Breast epithelium (tissue), 4 donors: ENCODE data around the gene MARS2. TPM values are rescaled to one million over a fixed set of nuclear protein-coding genes. Genes with fewer than 3 reads are reported as not detected.

Experiments
- DNase-seq, 2 donors: peaks; one replicate each; pipeline ENCODE4 v3.0.0-alpha.2; 2019; ENCODE audit warnings: low spot score in 2 of 2
- H3K27ac ChIP-seq, 2 donors: fragments of 200-600 bp; sonication (generic) in 1 of 2; one replicate each; pipeline ENCODE4 v1.5.1; 2016 to 2019; ENCODE audit warnings: mild to moderate bottlenecking in 1 of 2
- H3K27me3 ChIP-seq, 2 donors: fragments of 200-600 bp; sonication (generic) in 1 of 2; one replicate each; pipeline versions ENCODE4 v1.5.1 to v1.6.0; 2017 to 2019; ENCODE audit warnings: control low read depth in 1 of 2, mild to moderate bottlenecking in 1 of 2
- H3K36me3 ChIP-seq: fragments of 200-600 bp; one replicate; pipeline ENCODE4 v1.5.1; 2019
- H3K4me1 ChIP-seq, 2 donors: fragments of 200-600 bp; sonication (generic); one replicate each; pipeline ENCODE4 v1.5.1; 2016 to 2019; ENCODE audit warnings: control low read depth in 1 of 2
- H3K4me3 ChIP-seq, 3 donors: fragments of 200-600 bp; sonication (generic); 1 replicate in 2 of 3; 2 replicates in 1 of 3; pipeline ENCODE4 v1.5.1; 2016 to 2019; ENCODE audit warnings: mild to moderate bottlenecking in 3 of 3, moderate library complexity in 2 of 3
- H3K9me3 ChIP-seq, 2 donors: fragments of 200-600 bp; sonication (generic) in 1 of 2; one replicate each; pipeline ENCODE4 v1.5.1; 2016 to 2019; ENCODE audit warnings: control low read depth in 1 of 2
- CTCF ChIP-seq, 3 donors: fragments of 450-650 bp; IDR thresholded peaks; one replicate each; pipeline ENCODE4 v1.5.1; 2016 to 2017; ENCODE audit warnings: antibody characterized with exemption in 3 of 3, mild to moderate bottlenecking in 3 of 3, moderate library complexity in 3 of 3
- POLR2A ChIP-seq: fragments of 450-650 bp; IDR thresholded peaks from one replicate; pipeline ENCODE4 v1.6.1; 2016; ENCODE audit warnings: antibody characterized with exemption, mild to moderate bottlenecking, moderate library complexity
- POLR2AphosphoS5 ChIP-seq, 3 donors: sonication (generic); formaldehyde crosslinking; IDR thresholded peaks; one replicate each; pipeline ENCODE4 v1.6.1; 2017; ENCODE audit warnings: antibody characterized with exemption in 3 of 3
- intact Hi-C: fragments of 100-400 bp; cut with DNase I; formaldehyde crosslinking; loops from one replicate; pipeline ENCODE4 v1.15.1; 2023; ENCODE audit warnings: low total_unique reads
- total RNA-seq, 3 donors: library from RNA; depleted of rRNA; stranded (reverse); fragments of >200 nt; gene quantifications; one replicate each; pipeline ENCODE4 v1.1.0, GENCODE V29; 2016

The MARS2 gene
- total RNA-seq, 3 donors from 2014 or later, result 5.4 to 11.9 (median 6.9) TPM

GRCh38 chr2:197669077-197669476 lies 36.1 kb upstream of the MARS2 start:
- no peak for DNase-seq
- peaks cover 16 to 19% of the 10 kb centered on the region in 2 donors for H3K9me3 ChIP-seq
- no peak overlapping the region for H3K4me3 ChIP-seq
- no peaks in the 10 kb centered on the region for H3K27me3 ChIP-seq
- H3K4me1 ChIP-seq, result no peaks in the 10 kb centered on the region
- intact Hi-C loops, result no loop called here
- H3K27ac ChIP-seq, result no peak overlapping the region
- H3K36me3 ChIP-seq, result no peaks in the 10 kb centered on the region
- TF ChIP-seq CTCF (IDR thresholded peaks at IDR 0.05), result no peak
- TF ChIP-seq POLR2AphosphoS5 (IDR thresholded peaks at IDR 0.05), result no peak
- TF ChIP-seq POLR2A, result no peak

GRCh38 chr2:197672371-197672893 lies 32.7 kb upstream of the MARS2 start:
- Histone ChIP-seq H3K36me3 (no peaks in the 10 kb centered on the region), H3K27me3 (no peaks in the 10 kb centered on the region), H3K9me3 (peaks cover 2 to 10% of the 10 kb centered on the region in 2 donors), H3K4me3 (no peak overlapping the region), H3K4me1 (no peaks in the 10 kb centered on the region), H3K27ac (no peak overlapping the region)
- DNase-seq, result no peak
- intact Hi-C loops, result no loop called here
- no peak for TF ChIP-seq POLR2A
- TF ChIP-seq CTCF (IDR thresholded peaks at IDR 0.05), result no peak
- no peak for TF ChIP-seq POLR2AphosphoS5 (IDR thresholded peaks at IDR 0.05)

- H3K4me3 ChIP-seq, result peak overlapping the region; percentile 7 to 42 (median 19)
- no peak for DNase-seq
- H3K4me1 ChIP-seq, result no peaks in the 10 kb centered on the region
- H3K36me3 ChIP-seq, result no peaks in the 10 kb centered on the region
- no peaks in the 10 kb centered on the region for H3K27me3 ChIP-seq
- TF ChIP-seq POLR2A (no peak), CTCF (IDR thresholded peaks at IDR 0.05) (no peak), POLR2AphosphoS5 (IDR thresholded peaks at IDR 0.05) (no peak)
- H3K27ac ChIP-seq, result no peak overlapping the region
- intact Hi-C loops, result no loop called here
- H3K9me3 ChIP-seq, result peaks cover 0 to 3% of the 10 kb centered on the region in 2 donors
These were observed 32.1 kb upstream of the MARS2 start for GRCh38 chr2:197673106-197673505.

- Histone ChIP-seq H3K27ac (no peak overlapping the region), H3K4me1 (no peaks in the 10 kb centered on the region), H3K4me3 (peak overlapping the region; percentile 7 to 42 (median 19)), H3K27me3 (no peaks in the 10 kb centered on the region), H3K9me3 (no peaks in the 10 kb centered on the region), H3K36me3 (no peaks in the 10 kb centered on the region)
- intact Hi-C loops, result no loop called here
- no peak for DNase-seq
- no peak for TF ChIP-seq POLR2AphosphoS5 (IDR thresholded peaks at IDR 0.05)
- no peak for TF ChIP-seq POLR2A
- TF ChIP-seq CTCF (IDR thresholded peaks at IDR 0.05), result no peak
These were observed 31.6 kb upstream of the MARS2 start for GRCh38 chr2:197673606-197674005.

- no peaks in the 10 kb centered on the region for H3K27me3 ChIP-seq
- H3K36me3 ChIP-seq, result no peaks in the 10 kb centered on the region
- H3K9me3 ChIP-seq, result no peaks in the 10 kb centered on the region
- H3K4me1 ChIP-seq, result no peaks in the 10 kb centered on the region
- no peak overlapping the region for H3K27ac ChIP-seq
- intact Hi-C loops, result no loop called here
- peak overlapping the region in 2 of 3 donors; percentile 42 to 44 for H3K4me3 ChIP-seq
- no peak for TF ChIP-seq POLR2A
- DNase-seq, result no peak
These were observed 31.1 kb upstream of the MARS2 start for GRCh38 chr2:197674060-197674459.

- H3K27ac ChIP-seq, result no peak overlapping the region
- H3K4me1 ChIP-seq, result no peaks in the 10 kb centered on the region
- no peak for TF ChIP-seq POLR2AphosphoS5 (IDR thresholded peaks at IDR 0.05)
- no peaks in the 10 kb centered on the region for H3K9me3 ChIP-seq
- H3K4me3 ChIP-seq, result peak overlapping the region; percentile 36 to 57 (median 44)
- intact Hi-C loops, result no loop called here
- no peak for DNase-seq
- H3K27me3 ChIP-seq, result no peaks in the 10 kb centered on the region
- H3K36me3 ChIP-seq, result no peaks in the 10 kb centered on the region
These were observed 30.6 kb upstream of the MARS2 start for GRCh38 chr2:197674591-197674990.
